Testis (tissue), 5 donors: Measurements from ENCODE around the gene FERMT3. TPM values are rescaled to one million over a fixed set of nuclear protein-coding genes. Genes with fewer than 3 reads are reported as not detected.
"Not testable (repeated sequence)": the region's sequence is repeated elsewhere in the genome, so short reads cannot be mapped to it uniquely, and the experiment has no call there.

Experiments used
- DNase-seq: peaks from one replicate; pipeline ENCODE4 v3.0.0-alpha.2; 2019
- H3K27ac ChIP-seq, 2 donors: fragments of 200-600 bp; sonication (generic); one replicate each; pipeline ENCODE4 v1.5.1; 2019
- H3K27me3 ChIP-seq: fragments of 200-600 bp; sonication (generic); one replicate; pipeline ENCODE4 v1.5.1; 2019
- H3K36me3 ChIP-seq: fragments of 200-600 bp; sonication (generic); one replicate; pipeline ENCODE4 v1.5.1; 2017; ENCODE audit warnings: low read depth; ENCODE audit errors: missing control alignments
- H3K4me1 ChIP-seq: fragments of 200-600 bp; sonication (generic); one replicate; pipeline ENCODE4 v1.5.1; 2019
- H3K4me3 ChIP-seq, 2 donors: fragments of 200-600 bp; sonication (generic); one replicate each; pipeline ENCODE4 v1.5.1; 2017 to 2019
- H3K9me3 ChIP-seq: fragments of 200-600 bp; sonication (generic); one replicate; pipeline ENCODE4 v1.5.1; 2017
- CTCF ChIP-seq, 3 experiments: fragments of 450-650 bp in 2 of 3; fragments of 200-600 bp in 1 of 3; sonication (generic) in 1 of 3; IDR thresholded peaks; one replicate each; pipeline ENCODE4 v1.5.1; 2016 to 2019; ENCODE audit warnings: antibody characterized with exemption in 3 of 3, mild to moderate bottlenecking in 2 of 3, moderate library complexity in 1 of 3
- POLR2A ChIP-seq: fragments of 450-650 bp; IDR thresholded peaks from one replicate; pipeline ENCODE4 v1.6.1; 2017; ENCODE audit warnings: antibody characterized with exemption, mild to moderate bottlenecking, moderate library complexity
- WGBS, 2 donors: methylation state at CpG; one replicate each; pipeline ENCODE4 v1.1.5; 2018; 5-methylcytosine and 5-hydroxymethylcytosine counted together
- intact Hi-C: fragments of 100-400 bp; cut with DNase I; formaldehyde crosslinking; loops from one replicate; pipeline ENCODE4 v1.15.1; 2023; ENCODE audit warnings: low total_unique reads
- long read RNA-seq, 2 donors: transcript quantifications; one replicate each; lab custom pipeline, GENCODE V29; 2026
- polyA plus RNA-seq: library from polyadenylated mRNA; stranded (reverse); fragments of 350-450 nt; fragmentation: Illumina TruSeq; extraction: RNeasy Lipid Tissue Mini Kit (QIAGEN cat#74804); gene quantifications from one replicate; pipeline ENCODE4 v1.2.3, GENCODE V29; 2014; ENCODE audit warnings: low read depth, low replicate concordance; ENCODE audit not compliant: insufficient read depth
- total RNA-seq, 2 donors: library from RNA; depleted of rRNA; stranded (reverse); fragments of >200 nt; gene quantifications; one replicate each; pipeline ENCODE4 v1.2.3, GENCODE V29; 2016

FERMT3 gene
- total RNA-seq (1 to 10 TPM; 7.2 to 8.2 TPM), polyA plus RNA-seq (10.9 TPM)
- long read RNA-seq, donor 1 = 0 reads
- long read RNA-seq, donor 2 = 0 reads

GRCh38 chr11:64206457-64207255, at the start of gene FERMT3:
Gene FERMT3, plus strand, starts transcription at chr11:64206721. Its CDS starts 644 bp downstream, at chr11:64207365.
- peak; percentile 38 for DNase-seq
- Histone ChIP-seq H3K27me3 (no peaks in the 10 kb centered on the region), H3K9me3 (no peaks in the 10 kb centered on the region), H3K4me3 (peak within 1 kb of the TSS; percentile 24 to 34), H3K27ac (peak within 1 kb of the TSS; percentile 65 to 71), H3K4me1 (peaks cover 9% of the 10 kb centered on the region), H3K36me3 (no peaks in the 10 kb centered on the region)
- 66 to 81% methylated on average over 8 to 27 of the region's 27 CpGs for WGBS, 2 donors
- intact Hi-C loops = loop anchor here (10.0 kb wide), 1 partner anchor 88 kb away; the partner anchor contains the start of gene KCNK4
- TF ChIP-seq POLR2A (no peak), CTCF (IDR thresholded peaks at IDR 0.05) (no peak)

GRCh38 chr11:64157631-64158394, 48.7 kb upstream of the FERMT3 start:
- DNase-seq = no peak
- H3K9me3 ChIP-seq = no peaks in the 10 kb centered on the region
- H3K27ac ChIP-seq = no peak overlapping the region
- no peaks in the 10 kb centered on the region for H3K36me3 ChIP-seq
- 90 to 93% methylated on average over 17 of the region's 17 CpGs for WGBS, 2 donors
- H3K4me1 ChIP-seq = peaks cover 13% of the 10 kb centered on the region
- H3K27me3 ChIP-seq = no peaks in the 10 kb centered on the region
- no peak for TF ChIP-seq CTCF (IDR thresholded peaks at IDR 0.05)
- no peak for TF ChIP-seq POLR2A
- intact Hi-C loops = loop anchor here (10.0 kb wide), 1 partner anchor 323 kb away; the partner anchor contains the start of gene MARK2
- no peak overlapping the region for H3K4me3 ChIP-seq

GRCh38 chr11:64161037-64161436, 45.5 kb upstream of the FERMT3 start:
- peaks cover 9% of the 10 kb centered on the region for H3K4me1 ChIP-seq

DNA sequence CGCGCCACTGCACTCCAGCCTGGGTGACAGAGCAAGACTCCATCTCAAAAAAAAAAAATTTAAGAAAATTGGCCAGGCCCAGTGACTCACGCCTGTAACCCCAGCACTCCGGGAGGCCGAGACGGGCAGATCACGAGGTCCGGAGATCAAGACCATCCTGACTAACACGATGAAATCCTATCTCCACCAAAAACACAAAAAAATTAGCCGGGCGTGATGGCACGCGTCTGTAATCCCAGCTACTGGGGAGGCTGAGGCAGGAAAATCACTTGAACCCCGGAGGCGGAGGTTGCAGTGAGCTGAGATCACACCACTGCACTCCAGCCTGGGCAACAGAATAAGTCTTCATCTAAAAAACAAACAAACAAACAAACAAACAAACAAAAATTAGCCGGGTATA, 43.8 kb upstream of the FERMT3 start:
- WGBS, 2 donors = 93 to 95% methylated on average over 16 of the region's 16 CpGs
- H3K27ac ChIP-seq, H3K4me3 ChIP-seq, H3K4me1 ChIP-seq, H3K9me3 ChIP-seq, H3K36me3 ChIP-seq, H3K27me3 ChIP-seq, DNase-seq, intact Hi-C loops: not testable (repeated sequence)

More at GRCh38 chr11:64161037-64161436, 45.5 kb upstream of the FERMT3 start:
- no peak overlapping the region for H3K27ac ChIP-seq
- WGBS, 2 donors = 94 to 97% methylated on average over 10 of the region's 10 CpGs
- H3K36me3 ChIP-seq = no peaks in the 10 kb centered on the region
- no peaks in the 10 kb centered on the region for H3K27me3 ChIP-seq
- H3K9me3 ChIP-seq = no peaks in the 10 kb centered on the region
- DNase-seq = no peak
- intact Hi-C loops = no loop called here
- TF ChIP-seq CTCF (IDR thresholded peaks at IDR 0.05) = no peak
- TF ChIP-seq POLR2A = no peak
- H3K4me3 ChIP-seq = no peak overlapping the region

DNA sequence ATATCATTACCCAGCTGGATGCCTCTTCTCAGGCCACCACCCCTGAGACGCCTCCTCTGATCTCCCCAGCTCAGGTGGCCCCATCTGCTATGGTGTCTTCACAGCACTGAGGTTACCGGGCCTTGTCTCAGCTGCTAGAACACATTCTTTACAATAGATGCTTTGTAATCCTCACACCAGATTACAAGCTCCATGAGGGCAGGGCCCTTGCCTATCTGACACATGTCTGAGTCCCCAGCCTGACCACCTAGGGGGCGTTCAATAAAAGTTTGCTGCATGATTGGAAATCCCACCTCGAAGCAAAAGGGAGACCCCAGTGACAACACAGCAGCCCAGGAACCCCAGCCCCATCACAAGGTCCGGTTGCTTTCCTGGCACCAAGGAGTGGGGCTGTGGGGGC, 42.6 kb upstream of the FERMT3 start:
- no peak for DNase-seq
- H3K9me3 ChIP-seq = no peaks in the 10 kb centered on the region
- H3K27ac ChIP-seq = no peak overlapping the region
- no peaks in the 10 kb centered on the region for H3K36me3 ChIP-seq
- TF ChIP-seq POLR2A (no peak), CTCF (IDR thresholded peaks at IDR 0.05) (no peak)
- H3K4me3 ChIP-seq = no peak overlapping the region
- H3K27me3 ChIP-seq = no peaks in the 10 kb centered on the region
- WGBS, 2 donors = 92 to 97% methylated on average over 5 of the region's 5 CpGs
- H3K4me1 ChIP-seq = peaks cover 9% of the 10 kb centered on the region
- intact Hi-C loops = no loop called here
